PC-3 (cell line): ENCODE results near the gene C12orf54. TPM values are rescaled to one million over a fixed set of nuclear protein-coding genes. Genes with fewer than 3 reads are reported as not detected.

Experiments used
- ATAC-seq: fragments of 200-7000 bp; cut with Tn5 transposase; 2 replicates; pipeline ENCODE4 v1.9.1; 2020; ENCODE audit warnings: mild to moderate bottlenecking, moderate library complexity
- BruUV-seq: library from RNA; stranded (reverse); fragments of 400-500 nt; replicated peaks from 2 replicates; lab custom pipeline; 2021; lab: Mats Ljungman, UMichigan
- CTCF ChIA-PET: fragments of 300-600 bp; sonication (Branson Sonifier 250); formaldehyde crosslinking; loops from one replicate; lab custom pipeline; 2022; ENCODE audit warnings: antibody characterized with exemption; lab: Charles Lee
- POLR2A ChIA-PET: fragments of 300-600 bp; sonication (Branson Sonifier 250); formaldehyde crosslinking; loops from one replicate; lab custom pipeline; 2022; ENCODE audit warnings: antibody characterized with exemption; ENCODE audit not compliant: unreplicated experiment; lab: Charles Lee
- DNase-seq: peaks from one replicate; pipeline ENCODE4 v3.0.0-alpha.2; 2015
- H2AFZ ChIP-seq: fragments of 300-600 bp; sonication (generic); 2 replicates; pipeline ENCODE4 v1.6.0; 2016; ENCODE audit warnings: antibody characterized with exemption, low read length
- H3F3A ChIP-seq: fragments of 300-600 bp; sonication (generic); one replicate; pipeline ENCODE4 v1.6.0; 2017; ENCODE audit warnings: antibody characterized with exemption, low read length, control low read depth, mild to moderate bottlenecking; ENCODE audit not compliant: unreplicated experiment
- H3K27ac ChIP-seq: fragments of 300-600 bp; sonication (generic); 2 replicates; pipeline ENCODE4 v1.5.1; 2016; ENCODE audit warnings: mild to moderate bottlenecking, low read length
- H3K27me3 ChIP-seq: fragments of 300-600 bp; sonication (generic); 2 replicates; pipeline ENCODE4 v1.6.1; 2016; ENCODE audit warnings: low read length, mixed read lengths
- H3K36me3 ChIP-seq: fragments of 300-600 bp; sonication (generic); 2 replicates; pipeline ENCODE4 v1.6.1; 2016; ENCODE audit warnings: low read depth, mixed run types, low read length, mixed read lengths
- H3K4me1 ChIP-seq: fragments of 300-600 bp; sonication (generic); 2 replicates; pipeline ENCODE4 v1.5.1; 2016; ENCODE audit warnings: low read length; ENCODE audit not compliant: insufficient read depth
- H3K4me2 ChIP-seq: fragments of 300-600 bp; sonication (generic); 2 replicates; pipeline ENCODE4 v1.6.0; 2016; ENCODE audit warnings: low read length
- H3K4me3 ChIP-seq: fragments of 300-600 bp; sonication (generic); 2 replicates; pipeline ENCODE4 v1.5.1; 2016; ENCODE audit warnings: mild to moderate bottlenecking, low read length, mixed read lengths
- H3K79me2 ChIP-seq: fragments of 300-600 bp; sonication (generic); 2 replicates; pipeline ENCODE4 v1.6.1; 2017; ENCODE audit warnings: low read length, mixed read lengths
- H3K9ac ChIP-seq: fragments of 300-600 bp; sonication (generic); 2 replicates; pipeline ENCODE4 v1.6.0; 2016; ENCODE audit warnings: mild to moderate bottlenecking, low read length
- H3K9me2 ChIP-seq: fragments of 300-600 bp; sonication (generic); replicated peaks from 2 replicates; pipeline ENCODE4 v1.6.1; 2016; ENCODE audit warnings: mixed run types, low read length, mixed read lengths
- H3K9me3 ChIP-seq: fragments of 300-600 bp; sonication (generic); 2 replicates; pipeline ENCODE4 v1.6.1; 2016; ENCODE audit warnings: low read length, mixed read lengths
- H4K20me1 ChIP-seq: fragments of 300-600 bp; sonication (generic); 2 replicates; pipeline ENCODE4 v1.6.1; 2016; ENCODE audit warnings: low read length, mixed read lengths
- CTCF ChIP-seq: fragments of 300-600 bp; sonication (generic); conservative IDR thresholded peaks from 2 replicates; pipeline ENCODE4 v1.5.1; 2017; ENCODE audit warnings: antibody characterized with exemption, low read depth, mild to moderate bottlenecking, low read length
- EZH2 ChIP-seq: fragments of 300-600 bp; sonication (generic); IDR thresholded peaks from one replicate; pipeline ENCODE4 v1.6.1; 2017; ENCODE audit warnings: antibody characterized with exemption, mild to moderate bottlenecking, low read length; ENCODE audit not compliant: unreplicated experiment
- EZH2phosphoT487 ChIP-seq: fragments of 300-600 bp; sonication (generic); IDR thresholded peaks from 2 replicates; pipeline ENCODE4 v1.6.1; 2018; ENCODE audit warnings: mild to moderate bottlenecking, antibody characterized with exemption, low read length, borderline replicate concordance
- intact Hi-C: fragments of 100-400 bp; cut with micrococcal nuclease; formaldehyde crosslinking; loops from 2 replicates; pipeline ENCODE4 v1.9.0; 2023
- total RNA-seq: library from RNA; depleted of rRNA; stranded (reverse); fragments of >200 nt; gene quantifications from 2 replicates; pipeline ENCODE4 v1.2.3, GENCODE V29; 2014

C12orf54 gene
- total RNA-seq, 1 experiment from 2014 or later = not detected

GRCh38 chr12:48442179-48442847, 40.0 kb upstream of the C12orf54 start:
- H3K4me2 ChIP-seq = no peak overlapping the region
- BruUV-seq = no TSS peak
- TF ChIP-seq EZH2phosphoT487 (no peak), EZH2 (no peak), CTCF (peak; percentile 25; the same call in 1 of the 2 replicates)
- no peaks in the 10 kb centered on the region for H3K9me3 ChIP-seq
- H3K4me3 ChIP-seq = no peak overlapping the region
- no peaks in the 10 kb centered on the region for H3K79me2 ChIP-seq
- H3K4me1 ChIP-seq = no peaks in the 10 kb centered on the region
- DNase-seq (no peak), ATAC-seq (peak; percentile 37; the same call in 1 of the 2 replicates)
- ChIA-PET CTCF (no interaction called here), POLR2A (no interaction called here)
- H3K27me3 ChIP-seq = peaks cover 47% of the 10 kb centered on the region
- no peak overlapping the region for H2AFZ ChIP-seq
- no peaks in the 10 kb centered on the region for H3K36me3 ChIP-seq
- H4K20me1 ChIP-seq = no peaks in the 10 kb centered on the region
- intact Hi-C loops = no loop called here
- no peaks in the 10 kb centered on the region for H3F3A ChIP-seq
- H3K9me2 ChIP-seq = no peaks in the 10 kb centered on the region
- H3K9ac ChIP-seq = no peak overlapping the region
- no peak overlapping the region for H3K27ac ChIP-seq

GRCh38 chr12:48445538-48445937, 36.8 kb upstream of the C12orf54 start:
- BruUV-seq = no TSS peak
- no peak overlapping the region for H3K9ac ChIP-seq
- no peaks in the 10 kb centered on the region for H3K4me1 ChIP-seq
- H3K9me2 ChIP-seq = no peaks in the 10 kb centered on the region
- H3K27me3 ChIP-seq = peaks cover 58% of the 10 kb centered on the region
- DNase-seq (no peak), ATAC-seq (no peak)
- ChIA-PET CTCF (no interaction called here), POLR2A (no interaction called here)
- no peak for TF ChIP-seq CTCF
- TF ChIP-seq EZH2phosphoT487 = no peak
- TF ChIP-seq EZH2 = no peak
- no peak overlapping the region for H3K4me2 ChIP-seq
- no peaks in the 10 kb centered on the region for H4K20me1 ChIP-seq
- no peaks in the 10 kb centered on the region for H3F3A ChIP-seq
- H3K36me3 ChIP-seq = no peaks in the 10 kb centered on the region
- H3K9me3 ChIP-seq = no peaks in the 10 kb centered on the region
- intact Hi-C loops = no loop called here
- no peak overlapping the region for H2AFZ ChIP-seq
- H3K27ac ChIP-seq = no peak overlapping the region
- H3K79me2 ChIP-seq = no peaks in the 10 kb centered on the region
- no peak overlapping the region for H3K4me3 ChIP-seq

GRCh38 chr12:48446161-48446776, 36.0 kb upstream of the C12orf54 start:
- Histone ChIP-seq H3K4me1 (no peaks in the 10 kb centered on the region), H3F3A (no peaks in the 10 kb centered on the region), H3K27me3 (peaks cover 58% of the 10 kb centered on the region), H3K79me2 (no peaks in the 10 kb centered on the region), H3K9me2 (no peaks in the 10 kb centered on the region), H3K27ac (no peak overlapping the region), H3K36me3 (no peaks in the 10 kb centered on the region), H4K20me1 (no peaks in the 10 kb centered on the region), H2AFZ (no peak overlapping the region), H3K4me2 (no peak overlapping the region), H3K4me3 (no peak overlapping the region), H3K9me3 (no peaks in the 10 kb centered on the region), H3K9ac (no peak overlapping the region)
- intact Hi-C loops = no loop called here
- TF ChIP-seq EZH2 (no peak), CTCF (no peak), EZH2phosphoT487 (no peak)
- CTCF ChIA-PET = no interaction called here
- ATAC-seq = no peak
- no peak for DNase-seq
- POLR2A ChIA-PET = interaction anchor here (0.6 kb wide), 1 partner anchor 123 kb away, joined by 6 read pairs; no protein-coding TSS in a partner anchor
- BruUV-seq = no TSS peak
